Medulla oblongata (tissue), 1 donor: ENCODE data around the gene MTF1.
A peak's percentile ranks its signal among the peaks of the same experiment; 100 is the strongest.
"Not testable (repeated sequence)": the region's sequence is repeated elsewhere in the genome, so short reads cannot be mapped to it uniquely, and the experiment has no call there.

Source experiments
- DNase-seq: peaks from one replicate; pipeline ENCODE4 v3.0.0-alpha.2; 2015; ENCODE audit errors: extremely low spot score

The MTF1 gene

GRCh38 chr1:37859507-37860345 lies at the start of gene MTF1:
Gene MTF1, minus strand, starts transcription at chr1:37859592. Its CDS starts 1,934 bp downstream, at chr1:37857658.
- peak; percentile 99 for DNase-seq

- not testable (repeated sequence) for DNase-seq
These were observed 49.1 kb upstream of the MTF1 start for GRCh38 chr1:37908531-37908930.

- DNase-seq: not testable (repeated sequence)
These were observed 48.2 kb upstream of the MTF1 start for GRCh38 chr1:37907416-37908125.

GRCh38 chr1:37906591-37906990 lies 47.2 kb upstream of the MTF1 start:
- DNase-seq: not testable (repeated sequence)

- DNase-seq: no peak
These were observed 46.3 kb upstream of the MTF1 start for GRCh38 chr1:37905727-37906126.

GRCh38 chr1:37903921-37904320 lies 44.5 kb upstream of the MTF1 start:
- DNase-seq: not testable (repeated sequence)

GRCh38 chr1:37902983-37903382 lies 43.6 kb upstream of the MTF1 start:
- no peak for DNase-seq

- DNase-seq: no peak
These were observed 42.5 kb upstream of the MTF1 start for GRCh38 chr1:37901893-37902225.

GRCh38 chr1:37901191-37901892 lies 42.0 kb upstream of the MTF1 start:
- DNase-seq: no peak

GRCh38 chr1:37897563-37897962 lies 38.2 kb upstream of the MTF1 start:
- not testable (repeated sequence) for DNase-seq

- DNase-seq: no peak
These were observed 34.3 kb upstream of the MTF1 start for GRCh38 chr1:37893673-37894072.

- no peak for DNase-seq
These were observed 33.0 kb upstream of the MTF1 start for GRCh38 chr1:37892151-37893047.

- DNase-seq: peak; percentile 30
These were observed 31.1 kb upstream of the MTF1 start for GRCh38 chr1:37890378-37891014.

GRCh38 chr1:37888022-37888700 lies 28.8 kb upstream of the MTF1 start:
- no peak for DNase-seq

- no peak for DNase-seq
These were observed 24.8 kb upstream of the MTF1 start for GRCh38 chr1:37884145-37884544.

GRCh38 chr1:37883671-37884070 lies 24.3 kb upstream of the MTF1 start:
- DNase-seq: no peak

GRCh38 chr1:37879865-37880264 lies 20.5 kb upstream of the MTF1 start:
- DNase-seq: no peak

GRCh38 chr1:37878071-37878470 lies 18.7 kb upstream of the MTF1 start:
- no peak for DNase-seq

- DNase-seq: no peak
These were observed 16.4 kb upstream of the MTF1 start for GRCh38 chr1:37875833-37876232.

GRCh38 chr1:37872692-37873091 lies 13.3 kb upstream of the MTF1 start:
- DNase-seq: no peak
